Upper lobe of left lung (tissue), 4 donors: ENCODE measurements around the gene CGB3.

ENCODE experiments used
- EP300 ChIP-seq, 4 donors: sonication (generic); formaldehyde crosslinking; IDR thresholded peaks; one replicate each; pipeline ENCODE4 v1.5.1; 2017; ENCODE audit warnings: antibody characterized with exemption in 4 of 4, control low read depth in 2 of 4
- POLR2A ChIP-seq, 4 donors: fragments of 450-650 bp; IDR thresholded peaks; one replicate each; pipeline ENCODE4 v1.5.1; 2016 to 2017; ENCODE audit warnings: antibody characterized with exemption in 4 of 4, mild to moderate bottlenecking in 2 of 4
- POLR2AphosphoS5 ChIP-seq, 2 donors: sonication (generic); formaldehyde crosslinking; IDR thresholded peaks; one replicate each; pipeline ENCODE4 v1.5.1; 2017; ENCODE audit warnings: antibody characterized with exemption in 2 of 2
- TF ChIP-seq, protein P1 (sequence below), 6 experiments: fragments of 450-650 bp in 4 of 6; fragments of 200-600 bp in 2 of 6; sonication (generic) in 2 of 6; IDR thresholded peaks; one replicate each; pipeline ENCODE4 v1.5.1; 2016 to 2019; ENCODE audit warnings: antibody characterized with exemption in 6 of 6

- TF ChIP-seq, protein P1, sequence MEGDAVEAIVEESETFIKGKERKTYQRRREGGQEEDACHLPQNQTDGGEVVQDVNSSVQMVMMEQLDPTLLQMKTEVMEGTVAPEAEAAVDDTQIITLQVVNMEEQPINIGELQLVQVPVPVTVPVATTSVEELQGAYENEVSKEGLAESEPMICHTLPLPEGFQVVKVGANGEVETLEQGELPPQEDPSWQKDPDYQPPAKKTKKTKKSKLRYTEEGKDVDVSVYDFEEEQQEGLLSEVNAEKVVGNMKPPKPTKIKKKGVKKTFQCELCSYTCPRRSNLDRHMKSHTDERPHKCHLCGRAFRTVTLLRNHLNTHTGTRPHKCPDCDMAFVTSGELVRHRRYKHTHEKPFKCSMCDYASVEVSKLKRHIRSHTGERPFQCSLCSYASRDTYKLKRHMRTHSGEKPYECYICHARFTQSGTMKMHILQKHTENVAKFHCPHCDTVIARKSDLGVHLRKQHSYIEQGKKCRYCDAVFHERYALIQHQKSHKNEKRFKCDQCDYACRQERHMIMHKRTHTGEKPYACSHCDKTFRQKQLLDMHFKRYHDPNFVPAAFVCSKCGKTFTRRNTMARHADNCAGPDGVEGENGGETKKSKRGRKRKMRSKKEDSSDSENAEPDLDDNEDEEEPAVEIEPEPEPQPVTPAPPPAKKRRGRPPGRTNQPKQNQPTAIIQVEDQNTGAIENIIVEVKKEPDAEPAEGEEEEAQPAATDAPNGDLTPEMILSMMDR (IDR thresholded peaks at IDR 0.05), result no peak
- TF ChIP-seq POLR2A (IDR thresholded peaks at IDR 0.05) (no peak), EP300 (IDR thresholded peaks at IDR 0.05) (no peak), POLR2AphosphoS5 (IDR thresholded peaks at IDR 0.05) (no peak)
Measured at GRCh38 chr19:49067554-49067953, 43.4 kb upstream of the CGB3 start.
